ENCODE measurements around the gene MYO15B. TPM values are rescaled to one million over a fixed set of nuclear protein-coding genes. Genes with fewer than 3 reads are reported as not detected.

MYO15B gene
- total and polyA plus RNA-seq, 2 of the 13 experiments (the other 11 are each of a cell fraction or from before 2014, with no cell fraction given), result 2.8 to 8.1 TPM

DNA sequence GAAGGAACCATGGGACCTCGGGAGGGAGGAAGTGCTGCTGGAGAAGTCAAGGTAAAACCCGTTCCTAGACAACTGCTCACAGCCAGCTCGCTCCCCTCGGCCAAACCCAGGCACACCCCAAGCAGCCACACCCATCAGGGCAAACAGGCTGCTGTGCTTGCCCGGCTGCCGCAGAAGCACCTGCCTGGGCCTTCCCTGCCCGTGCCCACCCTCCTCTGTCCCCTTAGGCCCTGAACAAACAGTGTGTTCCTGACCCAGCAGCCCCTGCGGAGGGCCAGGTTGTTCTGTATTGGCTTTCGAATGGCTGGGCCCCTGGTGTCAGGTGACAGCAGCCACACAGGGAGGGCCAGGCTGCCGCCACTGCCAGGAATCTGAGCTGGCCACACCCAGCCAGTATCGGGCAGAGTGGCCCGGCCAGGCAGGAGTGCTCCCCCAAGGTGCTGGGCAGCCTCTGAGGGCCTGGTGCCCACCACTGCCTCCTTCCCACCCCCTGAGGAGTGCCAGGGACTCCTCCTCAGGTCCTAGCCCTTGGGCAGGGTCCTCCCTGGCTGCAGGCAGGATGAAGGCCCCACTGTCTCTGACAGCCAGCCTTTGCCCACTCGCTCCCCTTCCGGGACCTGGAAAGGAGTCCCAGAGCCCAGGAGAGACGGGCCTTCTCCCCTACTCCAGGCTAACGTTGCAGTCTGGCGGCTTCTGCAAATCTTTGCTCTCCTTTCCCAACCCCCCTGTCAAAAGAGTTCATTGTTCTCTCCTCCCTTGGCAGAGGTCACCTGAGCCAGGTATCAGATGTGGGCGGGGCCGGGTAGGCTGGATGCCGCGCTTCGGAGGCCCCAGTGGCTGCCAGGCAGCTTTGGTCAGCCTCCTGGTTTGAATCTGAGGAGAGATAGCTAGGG is 38.1 kb upstream of the MYO15B start (continued):
- TF ChIP-seq, protein P1, sequence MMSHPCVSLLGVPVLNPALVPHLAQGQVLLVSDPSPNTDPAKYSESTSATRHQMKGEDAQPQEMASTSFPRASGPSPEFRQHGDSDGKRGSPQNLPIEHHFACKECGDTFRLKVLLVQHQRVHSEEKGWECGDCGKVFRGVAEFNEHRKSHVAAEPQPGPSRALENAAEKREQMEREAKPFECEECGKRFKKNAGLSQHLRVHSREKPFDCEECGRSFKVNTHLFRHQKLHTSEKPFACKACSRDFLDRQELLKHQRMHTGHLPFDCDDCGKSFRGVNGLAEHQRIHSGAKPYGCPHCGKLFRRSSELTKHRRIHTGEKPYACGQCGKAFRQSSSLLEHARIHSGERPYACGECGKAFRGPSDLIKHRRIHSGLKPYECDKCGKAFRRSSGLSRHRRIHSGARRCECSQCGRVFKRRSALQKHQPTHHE (CRISPR knock-in tag; IDR thresholded peaks at IDR 0.05; ENCODE audit: borderline replicate concordance), result no peak; the same call in 1 of the 2 replicates
- peak; percentile 88 for TF ChIP-seq ZNF788 (CRISPR knock-in tag; IDR thresholded peaks at IDR 0.05; ENCODE audit: borderline replicate concordance)
- TF ChIP-seq SMARCE1 (IDR thresholded peaks at IDR 0.05; ENCODE audit: borderline replicate concordance), result no peak
- no peak; the same call in 1 of the 2 replicates for TF ChIP-seq ZNF232 (CRISPR knock-in tag; IDR thresholded peaks at IDR 0.05; ENCODE audit: borderline replicate concordance)
- TF ChIP-seq, protein P2, sequence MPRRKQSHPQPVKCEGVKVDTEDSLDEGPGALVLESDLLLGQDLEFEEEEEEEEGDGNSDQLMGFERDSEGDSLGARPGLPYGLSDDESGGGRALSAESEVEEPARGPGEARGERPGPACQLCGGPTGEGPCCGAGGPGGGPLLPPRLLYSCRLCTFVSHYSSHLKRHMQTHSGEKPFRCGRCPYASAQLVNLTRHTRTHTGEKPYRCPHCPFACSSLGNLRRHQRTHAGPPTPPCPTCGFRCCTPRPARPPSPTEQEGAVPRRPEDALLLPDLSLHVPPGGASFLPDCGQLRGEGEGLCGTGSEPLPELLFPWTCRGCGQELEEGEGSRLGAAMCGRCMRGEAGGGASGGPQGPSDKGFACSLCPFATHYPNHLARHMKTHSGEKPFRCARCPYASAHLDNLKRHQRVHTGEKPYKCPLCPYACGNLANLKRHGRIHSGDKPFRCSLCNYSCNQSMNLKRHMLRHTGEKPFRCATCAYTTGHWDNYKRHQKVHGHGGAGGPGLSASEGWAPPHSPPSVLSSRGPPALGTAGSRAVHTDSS (CRISPR knock-in tag; conservative IDR thresholded peaks at IDR 0.05), result no peak
- TF ChIP-seq ZNF333 (CRISPR knock-in tag; IDR thresholded peaks at IDR 0.05; ENCODE audit: borderline replicate concordance), result peak; percentile 92
- no peak; the same call in 1 of the 2 replicates for TF ChIP-seq ZNF460 (CRISPR knock-in tag; IDR thresholded peaks at IDR 0.05; ENCODE audit: borderline replicate concordance)
- no peak; the same call in 1 of the 2 replicates for TF ChIP-seq ARHGAP35 (CRISPR knock-in tag; IDR thresholded peaks at IDR 0.05; ENCODE audit: borderline replicate concordance)
- TF ChIP-seq, protein P3, sequence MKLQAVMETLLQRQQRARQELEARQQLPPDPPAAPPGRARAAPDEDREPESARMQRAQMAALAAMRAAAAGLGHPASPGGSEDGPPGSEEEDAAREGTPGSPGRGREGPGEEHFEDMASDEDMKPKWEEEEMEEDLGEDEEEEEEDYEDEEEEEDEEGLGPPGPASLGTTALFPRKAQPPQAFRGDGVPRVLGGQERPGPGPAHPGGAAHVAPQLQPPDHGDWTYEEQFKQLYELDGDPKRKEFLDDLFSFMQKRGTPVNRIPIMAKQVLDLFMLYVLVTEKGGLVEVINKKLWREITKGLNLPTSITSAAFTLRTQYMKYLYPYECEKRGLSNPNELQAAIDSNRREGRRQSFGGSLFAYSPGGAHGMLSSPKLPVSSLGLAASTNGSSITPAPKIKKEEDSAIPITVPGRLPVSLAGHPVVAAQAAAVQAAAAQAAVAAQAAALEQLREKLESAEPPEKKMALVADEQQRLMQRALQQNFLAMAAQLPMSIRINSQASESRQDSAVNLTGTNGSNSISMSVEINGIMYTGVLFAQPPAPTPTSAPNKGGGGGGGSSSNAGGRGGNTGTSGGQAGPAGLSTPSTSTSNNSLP (IDR thresholded peaks at IDR 0.05; ENCODE audit: low read depth, low read length), result no peak
- TF ChIP-seq SALL2 (CRISPR knock-in tag; IDR thresholded peaks at IDR 0.05), result no peak
- peak in 1 of 2 experiments; percentile 43; a peak in 2 of 4 replicates for TF ChIP-seq EP300 (IDR thresholded peaks at IDR 0.05; ENCODE audit: low read depth in 2 of 2, low read length in 2 of 2)
- TF ChIP-seq EP300 (CRISPR knock-in tag; IDR thresholded peaks at IDR 0.05; ENCODE audit: borderline replicate concordance), result no peak; the same call in 1 of the 2 replicates
- TF ChIP-seq ZNF556 (CRISPR knock-in tag; IDR thresholded peaks at IDR 0.05; ENCODE audit: borderline replicate concordance), result 0 out of 2 replicates have a peak, but pooled peaks have one; percentile 82
- TF ChIP-seq ZSCAN20 (CRISPR knock-in tag; IDR thresholded peaks at IDR 0.05; ENCODE audit: borderline replicate concordance), result no peak
- TF ChIP-seq NFRKB (IDR thresholded peaks at IDR 0.05), result no peak
- TF ChIP-seq ZMYM3 (CRISPR knock-in tag; IDR thresholded peaks at IDR 0.05), result peak; percentile 19; the same call in 1 of the 2 replicates
- peak; percentile 76; the same call in 1 of the 2 replicates for TF ChIP-seq ZNF331 (CRISPR knock-in tag; IDR thresholded peaks at IDR 0.05)
- TF ChIP-seq, protein P4, sequence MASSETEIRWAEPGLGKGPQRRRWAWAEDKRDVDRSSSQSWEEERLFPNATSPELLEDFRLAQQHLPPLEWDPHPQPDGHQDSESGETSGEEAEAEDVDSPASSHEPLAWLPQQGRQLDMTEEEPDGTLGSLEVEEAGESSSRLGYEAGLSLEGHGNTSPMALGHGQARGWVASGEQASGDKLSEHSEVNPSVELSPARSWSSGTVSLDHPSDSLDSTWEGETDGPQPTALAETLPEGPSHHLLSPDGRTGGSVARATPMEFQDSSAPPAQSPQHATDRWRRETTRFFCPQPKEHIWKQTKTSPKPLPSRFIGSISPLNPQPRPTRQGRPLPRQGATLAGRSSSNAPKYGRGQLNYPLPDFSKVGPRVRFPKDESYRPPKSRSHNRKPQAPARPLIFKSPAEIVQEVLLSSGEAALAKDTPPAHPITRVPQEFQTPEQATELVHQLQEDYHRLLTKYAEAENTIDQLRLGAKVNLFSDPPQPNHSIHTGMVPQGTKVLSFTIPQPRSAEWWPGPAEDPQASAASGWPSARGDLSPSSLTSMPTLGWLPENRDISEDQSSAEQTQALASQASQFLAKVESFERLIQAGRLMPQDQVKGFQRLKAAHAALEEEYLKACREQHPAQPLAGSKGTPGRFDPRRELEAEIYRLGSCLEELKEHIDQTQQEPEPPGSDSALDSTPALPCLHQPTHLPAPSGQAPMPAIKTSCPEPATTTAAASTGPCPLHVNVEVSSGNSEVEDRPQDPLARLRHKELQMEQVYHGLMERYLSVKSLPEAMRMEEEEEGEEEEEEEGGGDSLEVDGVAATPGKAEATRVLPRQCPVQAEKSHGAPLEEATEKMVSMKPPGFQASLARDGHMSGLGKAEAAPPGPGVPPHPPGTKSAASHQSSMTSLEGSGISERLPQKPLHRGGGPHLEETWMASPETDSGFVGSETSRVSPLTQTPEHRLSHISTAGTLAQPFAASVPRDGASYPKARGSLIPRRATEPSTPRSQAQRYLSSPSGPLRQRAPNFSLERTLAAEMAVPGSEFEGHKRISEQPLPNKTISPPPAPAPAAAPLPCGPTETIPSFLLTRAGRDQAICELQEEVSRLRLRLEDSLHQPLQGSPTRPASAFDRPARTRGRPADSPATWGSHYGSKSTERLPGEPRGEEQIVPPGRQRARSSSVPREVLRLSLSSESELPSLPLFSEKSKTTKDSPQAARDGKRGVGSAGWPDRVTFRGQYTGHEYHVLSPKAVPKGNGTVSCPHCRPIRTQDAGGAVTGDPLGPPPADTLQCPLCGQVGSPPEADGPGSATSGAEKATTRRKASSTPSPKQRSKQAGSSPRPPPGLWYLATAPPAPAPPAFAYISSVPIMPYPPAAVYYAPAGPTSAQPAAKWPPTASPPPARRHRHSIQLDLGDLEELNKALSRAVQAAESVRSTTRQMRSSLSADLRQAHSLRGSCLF (CRISPR knock-in tag; IDR thresholded peaks at IDR 0.05; ENCODE audit: borderline replicate concordance), result no peak

Data from HepG2 (cell line).